Measurements from ENCODE around the gene KMT5C.

The KMT5C gene

GRCh38 chr19:55391702-55392615, 52.3 kb downstream of the KMT5C start:
- no peak for TF ChIP-seq CTCF (conservative IDR thresholded peaks at IDR 0.05; ENCODE audit: low read depth, low read length)
- peaks cover 20% of the 10 kb centered on the region for H3K79me2 ChIP-seq (ENCODE audit: insufficient read depth, low read depth)
- H3K36me3 ChIP-seq (ENCODE audit: insufficient read depth): peaks cover 12% of the 10 kb centered on the region; the same call in 1 of the 2 replicates
- no peaks in the 10 kb centered on the region for H3K27me3 ChIP-seq (ENCODE audit: insufficient read depth, low read depth)
- no peak overlapping the region for H3K4me3 ChIP-seq (IDR thresholded peaks at IDR 0.05; ENCODE audit: insufficient read depth, low read depth, low read length)
- peaks cover 19% of the 10 kb centered on the region for H3K4me1 ChIP-seq (ENCODE audit: low read depth, poor library complexity, severe bottlenecking)
- no peak overlapping the region for H3K4me2 ChIP-seq
- no peak overlapping the region for H3K27ac ChIP-seq
- H4K20me1 ChIP-seq (ENCODE audit: insufficient read depth): peaks cover 28% of the 10 kb centered on the region
- no peak overlapping the region for H2AFZ ChIP-seq (ENCODE audit: low read depth)
- H3K9ac ChIP-seq: no peak overlapping the region

- Histone ChIP-seq H4K20me1 (ENCODE audit: insufficient read depth) (peaks cover 18% of the 10 kb centered on the region), H3K4me3 (IDR thresholded peaks at IDR 0.05; ENCODE audit: insufficient read depth, low read depth, low read length) (no peak overlapping the region), H3K4me1 (ENCODE audit: low read depth, poor library complexity, severe bottlenecking) (peaks cover 8% of the 10 kb centered on the region), H3K36me3 (ENCODE audit: insufficient read depth) (peaks cover under 1% of the 10 kb centered on the region; the same call in 1 of the 2 replicates), H3K27me3 (ENCODE audit: insufficient read depth, low read depth) (no peaks in the 10 kb centered on the region), H3K4me2 (no peak overlapping the region), H3K79me2 (ENCODE audit: insufficient read depth, low read depth) (peaks cover 9% of the 10 kb centered on the region; the same call in 1 of the 2 replicates), H3K27ac (no peak overlapping the region), H2AFZ (ENCODE audit: low read depth) (no peak overlapping the region), H3K9ac (no peak overlapping the region)
- TF ChIP-seq CTCF (conservative IDR thresholded peaks at IDR 0.05; ENCODE audit: low read depth, low read length): no peak
These were observed 53.4 kb downstream of the KMT5C start for GRCh38 chr19:55392820-55393761.

All from KMS-11 (cell line).